GM08714 (cell line): Measurements from ENCODE around the gene SPNS1.
"Not testable (repeated sequence)": the region's sequence is repeated elsewhere in the genome, so short reads cannot be mapped to it uniquely, and the experiment has no call there.

ENCODE experiments used
- H3K4me3 ChIP-seq: fragments of 200-500 bp; sonication (Bioruptor generic); 2 replicates; pipeline ENCODE4 v1.5.1; 2014; ENCODE audit warnings: mild to moderate bottlenecking, low read length, inconsistent platforms
- ZNF274 ChIP-seq: IDR thresholded peaks from 2 replicates; pipeline ENCODE4 v1.6.1; 2012; ENCODE audit warnings: mild to moderate bottlenecking, low read depth, low read length

Gene SPNS1

DNA sequence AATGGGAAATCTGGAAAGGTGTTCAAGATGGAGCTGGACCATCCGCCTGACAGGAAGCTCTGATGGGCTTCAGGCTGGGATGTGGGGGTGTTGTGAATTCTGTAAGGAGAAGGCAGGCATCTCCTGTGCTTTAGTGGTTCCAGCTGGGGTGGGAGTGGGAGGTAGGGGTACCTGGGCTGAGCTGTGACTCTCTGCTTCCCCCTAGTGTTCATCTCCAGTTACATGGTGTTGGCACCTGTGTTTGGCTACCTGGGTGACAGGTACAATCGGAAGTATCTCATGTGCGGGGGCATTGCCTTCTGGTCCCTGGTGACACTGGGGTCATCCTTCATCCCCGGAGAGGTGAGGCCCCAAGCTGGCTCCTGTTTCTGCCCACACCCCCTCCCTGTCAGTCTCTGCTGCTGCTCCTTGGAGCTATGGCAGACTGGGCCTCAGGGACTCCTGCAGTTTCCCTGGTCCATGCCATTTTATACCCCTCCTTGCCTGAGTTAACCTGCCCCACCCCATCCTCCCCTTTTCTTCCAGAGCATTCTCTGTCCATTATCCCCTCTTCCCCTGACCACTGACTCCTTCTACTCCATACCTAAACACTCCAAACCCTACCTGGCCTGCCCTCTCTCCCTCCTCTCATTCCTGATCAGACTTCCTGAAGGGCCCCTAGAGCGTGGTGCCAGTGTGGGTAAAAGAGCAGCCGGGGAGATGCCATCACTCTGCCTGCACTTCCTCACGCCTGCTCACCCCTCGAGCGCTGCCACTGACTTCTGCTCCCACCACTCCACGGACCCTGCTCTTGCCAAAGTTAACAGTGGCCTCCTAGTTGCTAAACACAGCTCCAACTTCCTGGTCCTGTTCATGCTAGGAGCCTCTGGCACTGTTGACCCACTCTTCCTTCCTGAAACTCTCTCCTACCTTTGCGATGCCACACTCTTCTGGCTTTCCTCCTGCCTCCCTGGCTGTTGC, 3.4 kb downstream of the SPNS1 start:
- H3K4me3 ChIP-seq, result no peak overlapping the region
- TF ChIP-seq ZNF274, result no peak

DNA sequence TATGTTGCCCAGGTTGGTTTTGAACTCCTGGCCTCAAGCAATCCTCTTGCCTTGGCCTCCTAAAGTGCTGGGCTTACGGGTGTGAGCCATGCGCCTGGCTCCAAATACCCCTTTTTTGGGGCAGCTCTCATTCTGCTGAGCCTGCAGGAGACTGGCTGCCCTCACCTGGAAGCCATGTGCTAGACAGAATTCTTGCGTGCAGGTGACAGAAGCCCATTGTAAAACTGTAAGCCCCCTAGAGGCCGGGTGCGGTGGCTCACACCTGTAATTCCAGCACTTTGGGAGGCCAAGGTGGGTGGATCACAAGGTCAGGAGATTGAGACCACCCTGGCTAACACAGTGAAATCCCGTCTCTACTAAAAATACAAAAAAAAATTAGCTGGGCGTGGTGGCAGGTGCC, 5.8 kb downstream of the SPNS1 start:
- H3K4me3 ChIP-seq, result not testable (repeated sequence)

DNA sequence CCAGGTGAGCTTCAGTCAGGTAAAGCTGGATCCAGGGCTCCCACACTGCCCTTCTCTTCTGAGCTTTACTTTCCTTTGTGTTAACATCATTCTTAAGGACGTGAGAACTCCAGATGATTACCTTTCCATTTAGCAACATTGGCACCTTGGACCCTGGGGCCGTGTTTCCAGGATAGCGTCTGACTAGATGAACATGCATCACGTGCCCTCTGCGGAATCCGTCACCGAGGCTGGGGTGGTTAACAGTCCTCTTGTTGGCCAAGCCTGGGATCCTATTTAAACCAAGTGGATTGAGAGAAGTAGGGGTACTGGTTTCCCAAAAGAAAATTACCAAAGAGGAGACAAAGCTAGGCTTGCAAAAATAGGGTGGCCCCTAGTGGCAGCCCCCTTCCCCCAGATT, 6.4 kb downstream of the SPNS1 start:
- no peak for TF ChIP-seq ZNF274
- H3K4me3 ChIP-seq, result no peak overlapping the region

DNA sequence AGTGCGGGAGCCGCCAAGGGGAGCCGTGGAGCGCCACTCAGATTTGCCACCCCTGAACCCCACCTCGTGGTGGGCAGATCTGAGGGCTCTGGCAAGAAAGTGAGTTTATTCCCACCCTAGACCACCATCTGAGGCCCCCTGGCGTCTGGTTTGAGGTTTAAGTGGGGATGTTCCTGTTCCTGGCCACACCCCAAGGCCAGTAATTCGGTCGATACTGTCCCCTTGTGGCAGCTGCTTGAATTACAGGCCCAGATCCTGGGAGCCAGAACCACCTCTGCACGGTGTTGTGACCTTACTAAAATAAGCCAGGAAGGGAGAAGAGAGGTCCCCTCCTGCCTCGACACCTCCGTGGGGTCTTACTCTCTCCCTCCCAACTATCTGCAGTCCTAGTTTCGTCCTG, 6.9 kb downstream of the SPNS1 start:
- TF ChIP-seq ZNF274, result no peak
- no peak overlapping the region for H3K4me3 ChIP-seq

DNA sequence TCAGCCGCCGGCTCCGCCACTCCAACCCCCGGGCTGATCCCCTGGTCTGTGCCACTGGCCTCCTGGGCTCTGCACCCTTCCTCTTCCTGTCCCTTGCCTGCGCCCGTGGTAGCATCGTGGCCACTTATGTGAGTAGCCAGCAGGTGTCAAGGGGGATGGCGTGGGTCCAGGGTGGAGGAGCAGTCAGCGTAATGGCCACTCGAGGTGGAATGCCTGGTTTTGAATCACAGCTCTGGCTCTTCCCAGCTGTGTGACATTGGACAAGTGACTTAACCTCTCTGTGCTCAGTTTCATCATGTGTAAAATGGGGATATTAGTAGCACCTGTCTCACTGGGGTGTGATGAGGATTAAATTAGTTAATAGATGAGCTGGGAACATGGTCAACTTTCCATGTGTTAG, 7.8 kb downstream of the SPNS1 start:
- TF ChIP-seq ZNF274, result no peak
- H3K4me3 ChIP-seq, result no peak overlapping the region

DNA sequence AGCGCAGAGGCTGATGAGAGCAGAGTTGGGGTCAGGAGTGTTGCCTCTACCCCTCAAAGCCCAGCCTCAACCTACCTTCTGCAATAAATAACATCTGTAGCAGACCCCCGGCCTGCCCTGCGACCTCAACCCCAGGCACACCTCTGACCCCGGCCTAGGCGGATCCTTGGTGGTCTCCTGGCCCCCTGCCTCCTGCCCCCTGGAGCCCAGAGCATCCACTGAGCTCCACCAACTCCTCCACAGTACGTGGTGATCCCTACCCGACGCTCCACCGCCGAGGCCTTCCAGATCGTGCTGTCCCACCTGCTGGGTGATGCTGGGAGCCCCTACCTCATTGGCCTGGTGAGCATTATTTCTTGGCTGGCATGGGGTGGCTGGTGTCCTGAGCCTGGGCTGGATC, 8.4 kb downstream of the SPNS1 start:
- no peak for TF ChIP-seq ZNF274
- no peak overlapping the region for H3K4me3 ChIP-seq

DNA sequence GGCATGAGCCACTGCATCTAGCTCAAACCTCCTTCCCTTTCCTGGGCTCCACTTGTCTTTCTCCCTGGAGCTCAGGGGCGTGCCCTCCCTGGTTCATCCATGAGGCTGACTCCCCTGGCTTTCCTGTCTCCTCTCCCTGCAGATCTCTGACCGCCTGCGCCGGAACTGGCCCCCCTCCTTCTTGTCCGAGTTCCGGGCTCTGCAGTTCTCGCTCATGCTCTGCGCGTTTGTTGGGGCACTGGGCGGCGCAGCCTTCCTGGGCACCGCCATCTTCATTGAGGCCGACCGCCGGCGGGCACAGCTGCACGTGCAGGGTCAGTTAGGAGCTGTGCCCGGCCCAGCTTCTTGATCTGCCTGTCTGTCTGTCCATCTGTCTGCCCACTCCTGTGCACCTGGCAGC, 9.1 kb downstream of the SPNS1 start:
- TF ChIP-seq ZNF274, result no peak
- H3K4me3 ChIP-seq, result no peak overlapping the region

DNA sequence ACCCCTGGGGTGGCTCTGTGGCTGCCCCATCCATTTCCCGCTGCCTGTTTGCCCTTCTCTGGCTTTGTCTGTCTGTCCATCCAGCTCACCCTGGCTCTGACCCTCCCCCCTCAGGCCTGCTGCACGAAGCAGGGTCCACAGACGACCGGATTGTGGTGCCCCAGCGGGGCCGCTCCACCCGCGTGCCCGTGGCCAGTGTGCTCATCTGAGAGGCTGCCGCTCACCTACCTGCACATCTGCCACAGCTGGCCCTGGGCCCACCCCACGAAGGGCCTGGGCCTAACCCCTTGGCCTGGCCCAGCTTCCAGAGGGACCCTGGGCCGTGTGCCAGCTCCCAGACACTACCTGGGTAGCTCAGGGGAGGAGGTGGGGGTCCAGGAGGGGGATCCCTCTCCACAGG, 9.5 kb downstream of the SPNS1 start:
- no peak overlapping the region for H3K4me3 ChIP-seq
- TF ChIP-seq ZNF274, result no peak

DNA sequence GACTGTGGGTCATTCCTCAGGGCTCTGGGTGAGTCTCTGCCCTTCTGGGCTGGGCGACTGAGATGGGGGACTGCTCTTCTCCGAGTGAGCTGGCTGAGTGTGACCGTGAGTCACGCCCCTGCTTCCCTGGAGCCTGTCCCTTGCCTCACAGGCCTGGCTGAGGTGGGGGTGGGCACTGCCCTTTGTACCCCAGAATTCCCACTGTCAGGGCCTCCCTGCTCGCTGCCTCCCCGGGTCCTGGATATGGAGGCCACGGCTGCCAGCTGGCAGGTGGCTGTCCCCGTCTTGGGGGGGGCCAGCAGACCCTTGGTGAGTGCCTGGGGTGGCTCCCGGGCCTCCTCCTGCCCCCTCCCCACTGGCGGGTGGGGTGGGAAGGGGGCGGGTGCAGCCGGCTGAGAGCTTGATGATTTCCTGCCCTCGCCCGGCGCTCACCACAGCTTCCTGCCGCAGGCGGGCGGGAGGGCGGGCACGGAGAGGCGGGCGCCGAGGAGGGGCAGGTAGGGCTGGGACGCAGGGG, 10.1 kb downstream of the SPNS1 start, which contains the start of gene LAT:
LAT (plus strand) TSS at position 434 of the 517 bp plus-strand sequence. CDS start 366 bp downstream, outside the sequence.
- H3K4me3 ChIP-seq, result peak within 1 kb of the TSS; percentile 50; the same call in 1 of the 2 replicates
- no peak for TF ChIP-seq ZNF274

DNA sequence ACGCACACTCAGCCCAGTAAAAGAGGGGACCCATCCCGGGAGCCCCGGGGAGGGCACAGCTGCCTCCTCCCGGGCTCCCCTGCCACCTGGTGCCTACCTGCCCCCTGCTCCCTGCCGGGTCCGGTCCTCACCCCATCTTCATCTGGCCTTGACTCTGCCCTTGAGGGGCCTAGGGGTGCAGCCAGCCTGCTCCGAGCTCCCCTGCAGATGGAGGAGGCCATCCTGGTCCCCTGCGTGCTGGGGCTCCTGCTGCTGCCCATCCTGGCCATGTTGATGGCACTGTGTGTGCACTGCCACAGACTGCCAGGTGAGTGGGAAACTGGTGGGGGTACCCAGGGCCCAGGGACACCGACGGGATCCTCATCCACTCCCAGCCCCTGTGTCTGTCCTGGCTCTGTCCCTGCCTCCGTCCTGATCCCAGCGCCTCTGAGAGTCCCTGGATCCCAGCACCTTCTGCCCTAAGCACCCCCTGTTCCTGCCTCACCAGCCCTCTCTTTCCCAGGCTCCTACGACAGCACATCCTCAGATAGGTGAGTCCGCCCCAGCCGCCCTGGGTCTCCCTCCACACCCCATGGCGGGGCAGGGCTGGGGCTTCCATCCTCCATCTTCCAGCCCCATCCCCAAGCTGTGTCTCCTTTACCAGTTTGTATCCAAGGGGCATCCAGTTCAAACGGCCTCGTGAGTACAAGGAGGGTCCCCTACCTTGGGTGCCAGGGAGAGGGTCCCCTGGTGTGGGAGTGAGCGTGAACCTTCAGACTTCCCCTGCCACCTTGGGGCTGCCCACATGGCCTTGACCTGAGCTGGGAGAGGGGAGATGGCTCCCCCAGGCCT, 10.8 kb downstream of the SPNS1 start:
- no peak for TF ChIP-seq ZNF274
- H3K4me3 ChIP-seq, result peak overlapping the region; percentile 50; the same call in 1 of the 2 replicates

DNA sequence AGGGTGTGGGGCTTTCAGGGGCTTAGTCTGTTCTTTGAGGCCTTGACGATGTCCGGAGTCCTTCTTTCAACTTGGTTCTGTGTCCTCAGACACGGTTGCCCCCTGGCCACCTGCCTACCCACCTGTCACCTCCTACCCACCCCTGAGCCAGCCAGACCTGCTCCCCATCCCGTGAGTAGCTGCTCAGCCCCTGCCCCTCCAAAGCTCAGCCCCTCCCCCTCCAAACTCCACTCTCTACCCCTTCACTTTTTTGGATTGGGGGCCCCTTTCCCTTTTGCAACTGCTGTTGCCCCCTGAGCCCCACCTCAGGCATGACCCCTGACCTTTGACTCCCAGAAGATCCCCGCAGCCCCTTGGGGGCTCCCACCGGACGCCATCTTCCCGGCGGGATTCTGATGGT, 11.5 kb downstream of the SPNS1 start:
- no peak for TF ChIP-seq ZNF274
- H3K4me3 ChIP-seq, result no peak overlapping the region

DNA sequence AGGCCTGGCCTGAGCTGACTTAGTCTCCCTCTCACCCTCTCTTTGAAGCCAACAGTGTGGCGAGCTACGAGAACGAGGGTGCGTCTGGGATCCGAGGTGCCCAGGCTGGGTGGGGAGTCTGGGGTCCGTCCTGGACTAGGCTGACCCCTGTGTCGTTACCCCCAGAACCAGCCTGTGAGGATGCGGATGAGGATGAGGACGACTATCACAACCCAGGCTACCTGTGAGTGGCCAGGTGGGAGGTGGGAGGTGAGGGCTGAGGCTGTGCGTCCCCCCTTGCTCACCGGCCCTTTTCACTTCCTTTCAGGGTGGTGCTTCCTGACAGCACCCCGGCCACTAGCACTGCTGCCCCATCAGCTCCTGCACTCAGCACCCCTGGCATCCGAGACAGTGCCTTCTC, 11.9 kb downstream of the SPNS1 start:
- TF ChIP-seq ZNF274, result no peak
- H3K4me3 ChIP-seq, result no peak overlapping the region

DNA sequence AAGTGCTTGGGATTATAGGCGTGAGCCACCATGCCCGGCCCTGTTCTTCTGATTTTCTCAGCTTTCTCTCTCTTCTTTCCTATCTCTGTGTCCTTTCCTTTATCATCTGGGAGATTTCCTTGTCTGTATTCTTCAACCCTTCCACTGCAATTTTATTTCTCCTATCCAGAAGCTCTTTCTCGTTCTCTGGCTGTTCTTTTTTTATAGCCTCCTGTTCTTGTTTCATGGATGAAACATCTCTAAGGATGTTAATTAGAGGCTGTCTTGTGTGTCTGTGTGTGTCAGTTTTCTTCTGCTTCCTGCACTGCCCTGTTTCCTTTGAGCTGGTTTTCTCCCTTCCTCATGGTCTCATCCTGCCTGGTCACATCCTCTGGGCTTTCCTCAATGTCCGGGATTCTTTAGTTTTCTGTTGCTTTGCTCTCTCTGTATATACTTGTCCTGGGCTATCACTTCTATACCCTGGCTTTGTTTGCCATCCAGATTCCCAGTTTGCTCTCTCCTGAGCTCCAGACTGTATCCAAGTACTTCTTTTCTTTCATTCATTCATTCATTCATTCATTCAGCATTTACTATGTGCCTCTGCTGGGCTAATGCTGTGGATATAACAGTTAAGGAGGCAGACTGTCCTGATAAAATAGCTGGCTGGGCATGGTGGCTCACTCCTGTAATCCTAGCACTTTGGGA, 12.7 kb downstream of the SPNS1 start:
- no peak for TF ChIP-seq ZNF274
- H3K4me3 ChIP-seq, result no peak overlapping the region

DNA sequence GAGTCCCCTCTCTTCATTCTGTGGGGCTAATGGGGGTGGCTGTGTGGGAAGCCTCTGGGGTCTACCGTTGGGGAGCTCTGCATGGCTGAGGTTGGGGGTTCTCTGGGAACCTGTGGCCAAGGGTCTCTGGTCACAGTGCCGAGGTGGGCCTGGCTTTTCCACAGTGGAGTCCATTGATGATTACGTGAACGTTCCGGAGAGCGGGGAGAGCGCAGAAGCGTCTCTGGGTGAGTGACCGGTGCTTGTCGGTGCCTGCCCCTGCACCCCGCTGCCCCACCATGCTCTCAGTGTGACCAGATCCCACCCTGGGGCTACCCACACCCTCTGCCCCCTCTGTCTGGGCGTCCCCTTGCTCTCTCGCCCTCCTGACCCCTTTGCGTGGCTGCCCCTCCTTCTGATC, 14.8 kb downstream of the SPNS1 start:
- no peak for TF ChIP-seq ZNF274
- no peak overlapping the region for H3K4me3 ChIP-seq
